Cardiac fibroblast (primary cell): ENCODE data around the gene LAMA1.
"Not testable (repeated sequence)": the region's sequence is repeated elsewhere in the genome, so short reads cannot be mapped to it uniquely, and the experiment has no call there.

ENCODE experiments used
- DNase-seq, 2 donors: peaks; one replicate each; pipeline versions ENCODE4 v3.0.0 to v3.0.0-alpha.2; 2010; ENCODE audit warnings: low read depth in 2 of 2
- H3K4me3 ChIP-seq, 2 donors: replicated peaks in 1 of 2; 1 replicate in 1 of 2; 2 replicates in 1 of 2; pipeline ENCODE4 v1.5.1; 2011; ENCODE audit warnings: low read depth in 2 of 2, low read length in 2 of 2, mild to moderate bottlenecking in 2 of 2, moderate library complexity in 1 of 2
- CTCF ChIP-seq: IDR thresholded peaks from one replicate; pipeline ENCODE4 v1.5.1; 2011; ENCODE audit warnings: low read depth, mild to moderate bottlenecking, low read length, inconsistent platforms

Gene LAMA1

GRCh38 chr18:6940451-6940850 lies 177.1 kb downstream of the LAMA1 start:
- DNase-seq = no peak
- no peak overlapping the region for H3K4me3 ChIP-seq
- TF ChIP-seq CTCF = no peak

- no peak for TF ChIP-seq CTCF
- DNase-seq = no peak
- H3K4me3 ChIP-seq = no peak overlapping the region
Observed at GRCh38 chr18:6939972-6940371, 177.6 kb downstream of the LAMA1 start.

- DNase-seq, H3K4me3 ChIP-seq: not testable (repeated sequence)
Observed at GRCh38 chr18:6938403-6938802, 179.2 kb downstream of the LAMA1 start.

GRCh38 chr18:6938003-6938402 lies 179.6 kb downstream of the LAMA1 start:
- no peak overlapping the region for H3K4me3 ChIP-seq
- no peak for TF ChIP-seq CTCF
- DNase-seq = no peak

GRCh38 chr18:6934859-6935258 lies 182.7 kb downstream of the LAMA1 start:
- H3K4me3 ChIP-seq = no peak overlapping the region
- TF ChIP-seq CTCF = no peak
- DNase-seq = no peak

GRCh38 chr18:6929370-6930102 lies 188.1 kb downstream of the LAMA1 start:
- no peak for DNase-seq
- TF ChIP-seq CTCF = no peak
- H3K4me3 ChIP-seq = no peak overlapping the region

- no peak overlapping the region for H3K4me3 ChIP-seq
- no peak for DNase-seq
- no peak for TF ChIP-seq CTCF
Observed at GRCh38 chr18:6928359-6928758, 189.2 kb downstream of the LAMA1 start.
